COLO668 (cell line): Measurements from ENCODE around the gene SIRPG.
"Not testable (repeated sequence)": the region's sequence is repeated elsewhere in the genome, so short reads cannot be mapped to it uniquely, and the experiment has no call there.

Source experiments
- DNase-seq: peaks from one replicate; lab custom pipeline; 2025; ENCODE audit not compliant: unreplicated experiment; lab: John Stamatoyannopoulos, UW

Gene SIRPG

GRCh38 chr20:1657556-1658334 lies at the start of gene SIRPG:
TSS of gene SIRPG (minus strand) at chr20:1657779. CDS start at chr20:1657714, 65 bp downstream.
- DNase-seq, result no peak

GRCh38 chr20:1706887-1707286 lies 49.3 kb upstream of the SIRPG start:
- DNase-seq, result not testable (repeated sequence)

GRCh38 chr20:1706079-1706478 lies 48.5 kb upstream of the SIRPG start:
- no peak for DNase-seq

- no peak for DNase-seq
Measured at GRCh38 chr20:1702855-1703254, 45.3 kb upstream of the SIRPG start.

GRCh38 chr20:1702328-1702727 lies 44.7 kb upstream of the SIRPG start:
- no peak for DNase-seq

GRCh38 chr20:1700990-1701389 lies 43.4 kb upstream of the SIRPG start:
- no peak for DNase-seq

GRCh38 chr20:1697592-1697991 lies 40.0 kb upstream of the SIRPG start:
- DNase-seq, result no peak

GRCh38 chr20:1696521-1697209 lies 39.1 kb upstream of the SIRPG start:
- DNase-seq, result no peak

- DNase-seq, result no peak
Measured at GRCh38 chr20:1694672-1695071, 37.1 kb upstream of the SIRPG start.

- DNase-seq, result no peak
Measured at GRCh38 chr20:1693427-1693826, 35.8 kb upstream of the SIRPG start.

GRCh38 chr20:1689721-1690120 lies 32.1 kb upstream of the SIRPG start:
- no peak for DNase-seq

- no peak for DNase-seq
Measured at GRCh38 chr20:1688886-1689538, 31.4 kb upstream of the SIRPG start.

- no peak for DNase-seq
Measured at GRCh38 chr20:1687053-1687452, 29.5 kb upstream of the SIRPG start.

GRCh38 chr20:1686151-1686748 lies 28.7 kb upstream of the SIRPG start:
- DNase-seq, result no peak

- DNase-seq, result no peak
Measured at GRCh38 chr20:1685304-1686052, 27.9 kb upstream of the SIRPG start.

GRCh38 chr20:1684872-1685271 lies 27.3 kb upstream of the SIRPG start:
- DNase-seq, result no peak

- DNase-seq, result no peak
Measured at GRCh38 chr20:1676650-1677049, 19.1 kb upstream of the SIRPG start.

- no peak for DNase-seq
Measured at GRCh38 chr20:1674990-1675780, 17.6 kb upstream of the SIRPG start.

- DNase-seq, result no peak
Measured at GRCh38 chr20:1674361-1674760, 16.8 kb upstream of the SIRPG start.

- no peak for DNase-seq
Measured at GRCh38 chr20:1673424-1673823, 15.8 kb upstream of the SIRPG start.
